Caco-2 (cell line): ENCODE data around the gene IKZF3. TPM values are rescaled to one million over a fixed set of nuclear protein-coding genes. Genes with fewer than 3 reads are reported as not detected.

ENCODE experiments used
- BruUV-seq: library from RNA; stranded (reverse); fragments of 400-500 nt; replicated peaks from 2 replicates; lab custom pipeline; 2021; lab: Mats Ljungman, UMichigan
- CTCF ChIA-PET: fragments of 300-600 bp; sonication (Branson Sonifier 250); formaldehyde crosslinking; loops from one replicate; lab custom pipeline; 2022; ENCODE audit warnings: antibody characterized with exemption; lab: Charles Lee
- POLR2A ChIA-PET: fragments of 300-600 bp; sonication (Branson Sonifier 250); formaldehyde crosslinking; loops from one replicate; lab custom pipeline; 2022; ENCODE audit warnings: antibody characterized with exemption; lab: Charles Lee
- DNase-seq, 2 experiments: peaks; one replicate each; pipeline versions ENCODE4 v3.0.0 to v3.0.0-alpha.2; 2020 to 2022
- H3K27me3 ChIP-seq: replicated peaks from 2 replicates; pipeline ENCODE4 v1.6.0; 2011; ENCODE audit warnings: low read length; ENCODE audit not compliant: control insufficient read depth, insufficient read depth
- H3K36me3 ChIP-seq: 2 replicates; pipeline ENCODE4 v1.5.1; 2011; ENCODE audit warnings: low read length; ENCODE audit not compliant: control insufficient read depth, insufficient read depth
- H3K4me1 ChIP-seq: fragments of 250-450 bp; sonication (Bioruptor Pico); 2 replicates; pipeline ENCODE4 v1.5.1; 2020; ENCODE audit warnings: mild to moderate bottlenecking
- H3K4me3 ChIP-seq: 2 replicates; pipeline ENCODE4 v1.5.1; 2011; ENCODE audit warnings: low read depth, mild to moderate bottlenecking, control low read depth, low read length
- H3K9me3 ChIP-seq: fragments of 250-450 bp; sonication (Bioruptor Pico); 2 replicates; pipeline ENCODE4 v1.5.1; 2020; ENCODE audit warnings: mild to moderate bottlenecking, moderate library complexity
- H3K27ac Mint-ChIP-seq: one replicate; pipeline ENCODE4 v1.8.0; 2022; ENCODE audit warnings: mixed read lengths; ENCODE audit not compliant: unreplicated experiment
- H3K27me3 Mint-ChIP-seq: one replicate; pipeline ENCODE4 v1.8.0; 2022; ENCODE audit warnings: mixed read lengths; ENCODE audit not compliant: insufficient read depth, unreplicated experiment
- H3K36me3 Mint-ChIP-seq: one replicate; pipeline ENCODE4 v1.8.0; 2022; ENCODE audit warnings: mild to moderate bottlenecking, mixed read lengths; ENCODE audit not compliant: insufficient read depth, unreplicated experiment
- H3K4me1 Mint-ChIP-seq: one replicate; pipeline ENCODE4 v1.8.0; 2022; ENCODE audit warnings: low read depth, mixed read lengths; ENCODE audit not compliant: unreplicated experiment
- H3K4me3 Mint-ChIP-seq: one replicate; pipeline ENCODE4 v1.8.0; 2022; ENCODE audit warnings: mild to moderate bottlenecking, moderate library complexity, mixed read lengths; ENCODE audit not compliant: unreplicated experiment
- H3K9me3 Mint-ChIP-seq: one replicate; pipeline ENCODE4 v1.8.0; 2022; ENCODE audit warnings: mixed read lengths; ENCODE audit not compliant: unreplicated experiment
- intact Hi-C: fragments of 100-400 bp; cut with micrococcal nuclease; formaldehyde crosslinking; loops from one replicate; pipeline ENCODE4 v1.10.0; 2022; ENCODE audit not compliant: unreplicated experiment
- total RNA-seq: library from RNA; stranded (reverse); gene quantifications from 2 replicates; pipeline ENCODE4 v1.2.3, GENCODE V29; 2022
- TF ChIP-seq, protein P1 (sequence below), 2 experiments: fragments of 200-600 bp in 1 of 2; IDR thresholded peaks; 1 replicate in 1 of 2; 2 replicates in 1 of 2; pipeline versions ENCODE4 v1.5.1 to v1.8.0; 2011 to 2022; ENCODE audit warnings: antibody characterized with exemption in 1 of 2, control low read depth in 1 of 2, inconsistent platforms in 1 of 2, low read depth in 1 of 2, low read length in 1 of 2, mild to moderate bottlenecking in 1 of 2, moderate library complexity in 1 of 2; ENCODE audit not compliant: insufficient read depth in 1 of 2, severe bottlenecking in 1 of 2, unreplicated experiment in 1 of 2

Gene IKZF3
- total RNA-seq, 1 experiment from 2014 or later, result 2.8 TPM

DNA sequence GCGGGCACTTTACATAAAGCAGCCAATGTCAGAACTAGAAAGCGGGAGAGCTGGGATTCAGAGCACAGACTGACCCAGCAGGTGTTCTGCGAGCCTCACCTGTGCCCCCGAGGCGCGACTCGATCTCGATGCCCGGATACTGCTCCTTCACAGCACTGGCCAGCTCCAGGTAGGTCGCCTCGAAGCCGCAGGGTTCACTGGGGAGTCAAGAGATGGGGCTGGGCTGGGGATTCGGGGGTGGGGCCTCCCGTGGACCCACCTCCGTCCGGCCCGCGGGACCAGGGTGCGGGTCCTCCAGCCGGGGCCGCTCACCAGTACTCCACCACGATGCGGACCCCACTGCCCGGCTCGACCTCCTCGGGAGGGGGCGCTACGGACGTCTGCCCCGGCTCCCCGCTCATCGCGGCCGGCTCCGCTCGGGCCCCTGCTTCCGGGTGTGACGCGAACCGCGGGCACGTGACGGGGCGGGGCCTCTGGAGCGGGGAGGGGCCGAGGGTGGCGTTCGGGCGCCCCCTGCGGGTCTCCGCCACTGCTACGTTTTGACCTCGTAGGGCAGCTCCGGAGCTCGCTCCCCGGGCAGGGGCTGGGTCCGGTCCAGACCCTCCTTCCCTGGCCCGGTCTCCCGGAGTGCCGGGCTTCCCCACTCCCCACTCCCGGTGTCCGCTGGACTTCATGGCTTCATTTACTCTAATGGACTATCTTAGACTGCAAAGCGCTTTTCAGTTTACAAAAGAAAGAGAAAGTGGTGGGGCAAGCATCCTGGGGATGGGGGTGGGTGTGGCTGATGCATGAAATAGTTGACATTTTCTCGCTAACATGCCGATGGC, 133.8 kb downstream of the IKZF3 start, which contains the start of gene MIEN1:
Gene MIEN1, minus strand, starts transcription at position 438 of the 827 bp plus-strand sequence. Its CDS starts 37 bp downstream, at position 401.
- H3K9me3 Mint-ChIP-seq, result no peaks in the 10 kb centered on the region
- TF ChIP-seq, protein P1, sequence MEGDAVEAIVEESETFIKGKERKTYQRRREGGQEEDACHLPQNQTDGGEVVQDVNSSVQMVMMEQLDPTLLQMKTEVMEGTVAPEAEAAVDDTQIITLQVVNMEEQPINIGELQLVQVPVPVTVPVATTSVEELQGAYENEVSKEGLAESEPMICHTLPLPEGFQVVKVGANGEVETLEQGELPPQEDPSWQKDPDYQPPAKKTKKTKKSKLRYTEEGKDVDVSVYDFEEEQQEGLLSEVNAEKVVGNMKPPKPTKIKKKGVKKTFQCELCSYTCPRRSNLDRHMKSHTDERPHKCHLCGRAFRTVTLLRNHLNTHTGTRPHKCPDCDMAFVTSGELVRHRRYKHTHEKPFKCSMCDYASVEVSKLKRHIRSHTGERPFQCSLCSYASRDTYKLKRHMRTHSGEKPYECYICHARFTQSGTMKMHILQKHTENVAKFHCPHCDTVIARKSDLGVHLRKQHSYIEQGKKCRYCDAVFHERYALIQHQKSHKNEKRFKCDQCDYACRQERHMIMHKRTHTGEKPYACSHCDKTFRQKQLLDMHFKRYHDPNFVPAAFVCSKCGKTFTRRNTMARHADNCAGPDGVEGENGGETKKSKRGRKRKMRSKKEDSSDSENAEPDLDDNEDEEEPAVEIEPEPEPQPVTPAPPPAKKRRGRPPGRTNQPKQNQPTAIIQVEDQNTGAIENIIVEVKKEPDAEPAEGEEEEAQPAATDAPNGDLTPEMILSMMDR (IDR thresholded peaks at IDR 0.05; ENCODE audit: insufficient read depth in 1 of 2, low read depth in 1 of 2, low read length in 1 of 2, severe bottlenecking in 1 of 2, unreplicated experiment in 1 of 2), result peak; percentile 74 to 95
- Histone ChIP-seq H3K4me1 (peaks cover 11% of the 10 kb centered on the region), H3K4me3 (peak within 1 kb of the TSS; percentile 57), H3K9me3 (no peaks in the 10 kb centered on the region), H3K27me3 (no peaks in the 10 kb centered on the region), H3K36me3 (peaks cover 5% of the 10 kb centered on the region)
- intact Hi-C loops, result loop anchor here (1.0 to 2.0 kb wide), 3 partner anchors 9 to 42 kb away; partner anchors contain the start of gene PGAP3
- H3K27me3 Mint-ChIP-seq, result no peaks in the 10 kb centered on the region
- peak within 1 kb of the TSS; percentile 84 for H3K4me3 Mint-ChIP-seq
- POLR2A ChIA-PET, result interaction anchor here (0.6 to 2.4 kb wide), 8 partner anchors 9 to 109 kb away, joined by 3 to 24 read pairs (median 11); partner anchors contain the start of genes ERBB2 and PGAP3
- CTCF ChIA-PET, result interaction anchor here (0.6 to 3.2 kb wide), 21 partner anchors 8 to 183 kb away, joined by 3 to 29 read pairs (median 4); partner anchors contain the start of genes ERBB2 and PGAP3
- peak; percentile 92 to 98 for DNase-seq
- TSS peak; percentile 72 for BruUV-seq
- no peaks in the 10 kb centered on the region for H3K4me1 Mint-ChIP-seq
- peaks cover 66% of the 10 kb centered on the region for H3K36me3 Mint-ChIP-seq
- peak within 1 kb of the TSS; percentile 91 for H3K27ac Mint-ChIP-seq

DNA sequence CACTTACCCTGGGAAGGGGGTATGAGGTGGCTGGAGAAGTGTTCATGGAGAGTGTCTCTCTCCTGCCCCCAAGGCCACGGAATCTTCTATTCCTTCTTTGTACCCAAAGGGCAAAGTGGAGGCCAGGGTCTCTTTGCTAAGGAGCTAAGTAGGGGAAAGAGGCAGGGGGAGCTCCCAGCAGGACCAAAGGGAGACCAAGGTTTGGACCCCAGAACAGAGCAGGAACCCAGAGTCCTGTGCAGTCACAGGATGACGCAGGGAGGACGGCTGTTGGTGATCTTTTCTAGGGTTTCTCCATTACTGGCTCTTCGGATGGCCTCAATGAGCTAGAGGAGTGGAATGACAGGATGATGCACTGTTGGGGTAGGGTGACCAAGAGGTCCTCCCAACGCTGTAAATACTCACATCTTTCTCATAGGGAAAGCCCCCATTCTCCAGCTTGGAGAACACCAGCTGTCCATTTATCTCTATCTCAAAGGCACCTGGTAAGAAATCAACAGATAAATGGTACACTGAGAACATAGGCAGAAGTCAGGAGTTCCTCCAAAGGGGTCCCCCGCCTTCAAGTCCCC, 134.7 kb downstream of the IKZF3 start:
- H3K9me3 Mint-ChIP-seq, result no peaks in the 10 kb centered on the region
- peaks cover 5% of the 10 kb centered on the region for H3K36me3 ChIP-seq
- POLR2A ChIA-PET, result interaction anchor here (0.6 to 2.4 kb wide), 9 partner anchors 10 to 108 kb away, joined by 3 to 24 read pairs (median 11); partner anchors contain the start of genes ERBB2 and PGAP3

More for the DNA sequence above, 134.7 kb downstream of the IKZF3 start:
- H3K4me1 Mint-ChIP-seq, result no peaks in the 10 kb centered on the region
- Histone ChIP-seq H3K9me3 (no peaks in the 10 kb centered on the region), H3K4me3 (peak overlapping the region; percentile 57), H3K27me3 (no peaks in the 10 kb centered on the region), H3K4me1 (peaks cover 10% of the 10 kb centered on the region)
- peaks cover 68% of the 10 kb centered on the region for H3K36me3 Mint-ChIP-seq
- DNase-seq, result no peak
- no peaks in the 10 kb centered on the region for H3K27me3 Mint-ChIP-seq
- H3K4me3 Mint-ChIP-seq, result peak overlapping the region; percentile 84
- peak overlapping the region; percentile 91 for H3K27ac Mint-ChIP-seq
- BruUV-seq, result no TSS peak
- TF ChIP-seq, protein P1 (IDR thresholded peaks at IDR 0.05; ENCODE audit: insufficient read depth in 1 of 2, low read depth in 1 of 2, low read length in 1 of 2, severe bottlenecking in 1 of 2, unreplicated experiment in 1 of 2), result no peak
- CTCF ChIA-PET, result interaction anchor here (0.6 to 3.2 kb wide), 17 partner anchors 9 to 182 kb away, joined by 3 to 29 read pairs (median 5); partner anchors contain the start of genes ERBB2 and PGAP3
- intact Hi-C loops, result no loop called here
